Suprapubic skin (tissue), 3 donors: ENCODE measurements around the gene HOXB4.

Source experiments
- CTCF ChIP-seq, 2 donors: fragments of 200-600 bp in 1 of 2; fragments of 450-650 bp in 1 of 2; sonication (generic) in 1 of 2; IDR thresholded peaks; one replicate each; pipeline ENCODE4 v1.5.1; 2016 to 2019; ENCODE audit warnings: antibody characterized with exemption in 2 of 2, mild to moderate bottlenecking in 1 of 2, moderate library complexity in 1 of 2
- EP300 ChIP-seq: sonication (generic); formaldehyde crosslinking; IDR thresholded peaks from one replicate; pipeline ENCODE4 v1.6.1; 2017; ENCODE audit warnings: antibody characterized with exemption
- POLR2A ChIP-seq, 2 donors: fragments of 450-650 bp; IDR thresholded peaks; one replicate each; pipeline ENCODE4 v1.6.1; 2017; ENCODE audit warnings: antibody characterized with exemption in 2 of 2, mild to moderate bottlenecking in 2 of 2, moderate library complexity in 2 of 2

DNA sequence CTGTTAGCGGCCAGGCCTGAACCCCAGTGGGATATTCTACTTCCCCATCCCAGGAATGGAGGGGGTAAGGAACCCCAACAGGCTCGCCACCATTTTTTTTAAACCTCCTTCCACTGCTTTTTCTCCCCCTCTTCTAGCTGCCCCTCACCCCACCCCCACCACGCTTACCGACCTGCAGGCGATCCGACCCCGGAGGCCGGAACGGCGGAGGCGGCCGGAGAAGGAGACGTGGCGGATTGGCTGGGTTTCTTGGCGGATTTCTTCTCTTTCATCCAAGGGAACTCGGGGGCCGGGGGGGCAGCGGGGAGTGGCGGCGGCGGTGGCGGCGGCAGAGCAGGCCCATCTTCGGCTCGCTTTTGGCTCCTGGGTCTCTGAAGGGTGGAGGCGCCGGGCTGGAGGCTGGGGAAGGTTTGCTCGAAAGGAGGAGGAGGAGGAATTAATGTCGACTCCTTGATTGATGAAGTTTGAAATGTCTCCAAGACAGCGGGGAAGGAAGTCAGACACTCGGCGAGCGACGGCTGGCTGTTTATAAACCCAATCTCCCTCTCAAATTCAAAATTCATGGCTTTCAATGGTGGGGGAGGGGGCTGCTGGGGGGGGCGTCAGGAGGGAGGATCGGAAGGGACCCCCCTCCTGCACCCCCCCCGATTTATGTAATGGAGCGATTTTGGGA lies 33.7 kb downstream of the HOXB4 start:
- TF ChIP-seq CTCF (IDR thresholded peaks at IDR 0.05) (no peak), POLR2A (IDR thresholded peaks at IDR 0.05) (no peak), EP300 (no peak)
